ENCODE results near the gene RACK1.

GRCh38 chr5:181198905-181199519, 44.7 kb downstream of the RACK1 start:
- TF ChIP-seq POLR2A (IDR thresholded peaks at IDR 0.05) (no peak), CTCF (IDR thresholded peaks at IDR 0.05) (no peak)

Data from thyroid gland (tissue), 4 donors.